ENCODE results near the gene CTTN.

CTTN gene

DNA sequence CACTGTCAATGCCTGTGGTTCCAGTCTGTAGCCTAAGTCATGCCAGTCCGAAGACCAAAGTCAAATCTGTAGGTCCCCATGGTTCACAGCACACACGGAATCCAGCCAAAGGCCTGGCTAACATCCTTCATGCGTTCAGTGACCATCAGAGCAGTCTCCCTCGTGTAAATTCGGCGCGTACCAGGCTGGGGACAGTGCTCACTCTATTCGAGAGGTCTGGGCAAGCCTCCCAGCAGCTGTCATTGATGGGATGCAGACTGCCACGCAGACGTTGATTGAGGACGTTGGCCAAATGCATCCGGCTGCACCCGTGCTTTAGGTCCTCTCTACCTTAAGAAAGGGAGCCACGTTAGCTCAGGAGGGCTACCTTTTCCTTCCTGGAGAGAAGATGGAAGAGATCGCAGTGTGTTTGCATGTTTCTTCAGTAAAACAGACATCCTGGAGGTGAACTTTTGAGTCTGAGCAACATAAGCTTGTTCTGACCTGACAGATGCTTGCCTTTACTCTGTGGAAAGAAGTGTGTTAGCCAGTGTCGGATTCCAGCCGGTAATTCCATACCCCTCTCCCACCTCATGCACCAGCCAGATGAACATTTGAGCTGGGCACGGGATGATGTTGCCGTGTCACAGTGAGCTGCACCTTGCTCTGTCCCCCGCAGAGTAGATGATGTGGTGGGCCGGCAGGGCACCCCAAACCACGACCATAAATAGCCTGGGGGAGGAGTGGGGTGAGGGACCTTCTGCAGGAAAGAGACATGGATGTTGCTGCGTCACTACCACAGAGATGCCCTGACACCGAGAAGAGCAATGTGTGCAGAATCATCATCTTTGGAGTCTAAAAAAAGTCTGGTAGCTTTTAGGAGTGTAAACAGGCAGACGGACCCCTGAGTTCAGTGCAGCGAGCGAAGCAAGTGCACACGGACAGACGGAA, 12.2 kb downstream of the CTTN start:
- no peak for DNase-seq

GRCh38 chr11:70411713-70412452, 13.6 kb downstream of the CTTN start:
- no peak for DNase-seq

GRCh38 chr11:70413151-70413550, 14.8 kb downstream of the CTTN start:
- DNase-seq: no peak

DNA sequence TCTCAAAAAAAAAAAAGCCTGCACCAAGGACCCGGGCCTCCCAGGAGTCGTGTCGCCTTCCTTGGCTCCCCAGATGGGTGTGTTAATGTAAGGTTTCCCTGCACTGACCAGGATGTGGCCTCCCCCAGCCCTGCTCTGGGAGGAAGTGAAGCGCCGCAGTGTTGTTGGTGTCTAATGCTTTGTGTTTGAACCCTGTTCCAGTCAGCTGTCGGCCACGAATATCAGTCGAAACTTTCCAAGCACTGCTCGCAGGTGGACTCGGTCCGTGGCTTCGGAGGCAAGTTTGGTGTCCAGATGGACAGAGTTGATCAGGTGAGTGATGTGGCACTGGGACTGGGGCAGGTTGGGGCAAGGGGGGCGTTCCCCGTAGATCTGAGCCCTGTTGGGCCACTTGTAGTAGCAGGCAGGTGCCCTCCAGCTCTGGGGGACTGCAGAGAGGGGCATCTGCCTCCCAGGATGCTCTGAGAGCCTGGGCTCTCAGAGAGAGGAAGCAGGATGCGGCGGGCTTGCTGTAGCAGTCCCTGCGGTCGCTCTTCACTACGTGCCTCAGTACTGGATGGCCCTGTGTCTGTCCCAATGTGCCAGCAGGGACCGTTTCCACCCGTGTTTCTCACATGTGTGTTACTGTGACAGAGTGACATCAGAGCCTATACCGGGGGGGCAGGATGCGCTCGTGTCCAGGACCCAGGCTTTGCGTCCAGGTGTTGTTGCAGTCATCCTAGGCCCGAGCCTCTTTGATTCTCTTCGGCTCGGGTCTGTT, 16.2 kb downstream of the CTTN start:
- DNase-seq: no peak

GRCh38 chr11:70415191-70415590, 16.9 kb downstream of the CTTN start:
- no peak for DNase-seq

- no peak for DNase-seq
These were observed 17.5 kb downstream of the CTTN start for GRCh38 chr11:70415642-70416395.

DNA sequence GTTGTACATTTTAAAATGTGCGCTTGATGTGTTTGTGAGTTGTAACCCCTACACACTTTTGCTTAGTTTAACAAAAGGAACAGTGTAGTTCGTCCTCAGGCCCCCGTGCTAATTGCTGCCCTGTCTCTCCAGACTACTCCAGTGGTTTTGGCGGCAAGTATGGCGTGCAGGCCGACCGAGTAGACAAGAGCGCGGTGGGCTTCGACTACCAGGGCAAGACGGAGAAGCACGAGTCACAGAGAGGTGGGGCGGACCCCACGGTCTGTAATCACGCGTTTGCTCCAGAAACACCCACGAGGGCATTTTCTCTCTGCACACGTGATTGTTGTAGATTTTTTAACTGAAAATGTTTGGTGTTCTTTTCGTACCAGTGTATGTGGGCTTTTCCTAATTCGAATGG, 18.6 kb downstream of the CTTN start:
- DNase-seq: no peak

- DNase-seq: no peak
These were observed 19.8 kb downstream of the CTTN start for GRCh38 chr11:70418130-70418529.

DNA sequence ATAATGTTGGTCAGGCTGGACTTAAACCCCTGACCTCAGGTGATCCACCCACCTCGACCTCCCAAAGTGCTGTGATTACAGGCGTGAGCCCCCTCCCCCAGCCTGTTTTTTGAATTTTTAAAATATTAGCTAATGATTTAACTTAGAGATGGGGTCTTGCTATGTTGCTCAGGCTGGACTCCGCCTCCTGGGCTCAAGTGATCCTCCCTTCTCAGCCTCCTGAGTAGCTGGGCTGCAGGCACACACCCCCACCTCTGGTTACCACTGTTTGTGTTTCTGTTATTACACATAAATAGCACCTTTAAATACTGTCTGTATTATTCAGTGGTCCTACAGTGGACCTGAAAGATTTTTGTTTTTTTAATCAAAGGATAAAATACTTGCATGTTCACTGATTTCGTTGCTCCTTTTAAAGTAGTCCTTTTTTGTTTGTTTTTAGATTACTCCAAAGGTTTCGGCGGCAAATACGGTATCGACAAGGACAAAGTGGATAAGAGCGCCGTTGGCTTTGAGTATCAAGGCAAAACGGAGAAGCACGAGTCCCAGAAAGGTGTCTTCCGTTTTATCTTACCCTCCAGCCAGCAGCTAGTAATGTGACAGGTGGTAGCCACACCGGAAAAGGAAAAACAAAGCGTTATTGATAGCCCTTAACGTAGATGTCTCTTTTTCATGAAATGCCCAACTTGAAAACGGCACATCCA, 21.1 kb downstream of the CTTN start:
- no peak for DNase-seq

- no peak for DNase-seq
These were observed 21.7 kb downstream of the CTTN start for GRCh38 chr11:70420008-70420464.

DNA sequence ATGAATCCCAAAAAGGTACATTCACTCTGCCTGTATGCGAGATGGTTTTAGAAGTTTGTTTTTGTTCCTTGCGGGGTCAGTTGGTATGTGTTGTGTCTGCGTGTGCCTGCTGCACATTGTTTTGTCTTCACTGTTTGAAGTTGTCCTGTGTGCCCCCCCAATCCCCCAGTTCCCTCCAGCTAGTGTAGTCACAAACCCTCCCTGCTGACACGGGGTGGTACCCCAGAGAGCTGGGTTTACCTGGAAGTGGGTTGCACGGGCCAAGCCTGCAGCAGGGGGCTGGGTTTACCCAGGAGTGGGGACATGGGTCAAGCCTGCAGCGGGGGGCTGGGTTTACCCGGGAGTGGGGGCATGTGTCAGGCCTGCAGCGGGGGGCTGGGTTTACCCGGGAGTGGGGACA, 22.2 kb downstream of the CTTN start:
- no peak for DNase-seq

DNA sequence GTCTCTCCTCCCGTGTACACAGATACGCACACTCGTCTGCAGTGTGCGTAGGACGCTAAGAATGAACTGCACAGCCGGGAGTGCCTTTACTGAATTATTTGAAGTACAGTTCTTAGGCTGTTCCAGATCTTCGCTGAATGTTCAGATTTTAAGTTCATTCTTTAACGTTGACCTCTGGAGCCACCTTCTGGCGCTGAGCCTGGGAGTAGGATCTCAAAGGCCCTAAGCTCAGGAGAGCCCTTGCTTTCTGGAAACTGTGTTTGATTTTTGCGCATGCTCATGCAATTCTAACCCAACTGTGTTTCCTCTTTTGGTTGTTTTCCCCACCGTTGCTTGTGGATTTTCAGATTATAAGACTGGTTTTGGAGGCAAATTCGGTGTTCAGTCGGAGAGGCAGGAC, 22.8 kb downstream of the CTTN start:
- no peak for DNase-seq

DNA sequence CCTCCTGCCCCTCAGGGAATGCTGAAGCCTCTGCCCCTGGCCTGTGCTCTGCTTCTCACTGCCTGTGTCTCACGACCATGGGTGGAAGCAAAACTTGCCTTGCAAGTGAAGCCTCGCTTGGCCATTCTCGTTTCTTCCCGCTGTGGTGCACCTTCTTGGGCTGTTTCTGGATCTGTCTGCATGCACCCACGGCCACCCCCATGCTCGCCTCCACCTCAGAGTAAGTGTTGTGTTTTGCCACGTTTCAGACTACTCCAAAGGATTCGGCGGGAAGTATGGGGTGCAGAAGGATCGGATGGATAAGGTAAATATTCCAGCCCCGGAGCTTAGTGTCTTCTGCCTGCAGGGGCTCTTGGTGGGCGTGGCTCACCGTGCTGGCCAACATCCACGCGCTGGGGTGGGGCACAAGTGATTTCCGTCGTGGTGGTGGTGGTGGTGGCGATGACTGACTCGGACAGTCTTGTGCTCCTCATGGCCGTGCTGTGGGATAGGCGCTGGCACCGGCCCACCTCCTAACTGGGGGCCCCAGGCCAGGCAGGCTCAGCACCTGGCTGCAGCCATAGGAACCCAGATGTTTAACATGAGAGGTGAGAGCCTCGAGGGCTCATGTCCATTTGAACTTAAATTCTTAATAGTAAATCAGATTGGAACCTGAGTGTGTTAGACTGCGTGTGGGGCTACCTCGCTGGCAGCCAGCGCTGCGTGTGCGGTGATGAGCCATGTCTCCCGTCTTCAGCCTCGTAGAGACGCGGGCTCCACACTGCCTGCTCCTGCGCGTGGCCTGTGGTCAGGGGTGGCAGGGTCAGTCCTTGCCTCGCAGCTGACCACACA, 24.6 kb downstream of the CTTN start:
- no peak for DNase-seq

DNA sequence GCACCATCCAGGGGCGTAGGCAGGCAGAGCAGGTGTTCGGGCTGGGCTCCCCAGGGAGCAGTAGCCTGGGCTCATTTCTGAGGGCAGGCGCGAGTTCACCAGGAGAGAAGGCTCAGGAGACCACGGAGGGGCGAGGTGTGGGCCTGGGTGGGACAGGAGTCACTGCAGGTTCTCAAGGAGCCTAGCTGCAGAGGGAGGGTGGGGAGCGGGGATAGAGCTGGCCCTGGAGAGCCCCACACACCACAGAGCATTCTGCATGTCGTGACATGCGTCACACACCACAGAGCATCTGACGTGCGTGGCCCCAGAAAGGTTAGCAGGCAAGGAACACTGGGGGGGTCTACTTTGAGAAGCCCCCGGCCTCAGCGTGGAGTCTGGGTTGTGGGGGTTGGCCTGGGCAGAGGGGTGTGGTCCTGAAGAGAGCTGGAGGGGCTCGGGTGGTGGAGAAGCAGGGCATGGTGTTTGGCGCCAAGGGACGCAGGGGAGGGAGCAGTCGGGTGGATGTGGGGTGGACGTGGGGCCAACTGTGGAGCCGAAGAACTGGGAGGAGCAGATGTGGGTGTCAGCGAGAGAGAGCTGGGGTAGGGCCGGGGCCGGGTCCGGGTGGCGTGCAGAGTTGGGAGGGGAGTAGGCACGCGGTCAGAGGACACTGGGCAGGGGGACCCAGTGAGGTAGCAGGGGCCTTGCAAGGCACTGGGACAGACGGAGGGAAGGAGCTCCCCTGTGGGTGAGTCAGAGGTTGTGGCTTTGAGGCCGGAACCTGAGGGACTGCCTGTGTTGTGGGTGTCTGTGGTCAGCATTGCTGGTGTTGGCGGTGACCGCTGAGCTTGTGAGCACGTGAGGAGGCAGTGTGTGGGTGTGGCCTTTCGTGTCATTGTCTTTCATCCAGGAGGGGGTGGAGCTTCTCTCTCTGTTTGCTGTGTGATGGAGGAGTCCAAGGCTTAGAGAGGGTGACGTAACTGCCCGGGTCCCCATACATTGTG, 25.5 kb downstream of the CTTN start:
- no peak for DNase-seq

GRCh38 chr11:70424765-70425344, 26.5 kb downstream of the CTTN start:
- DNase-seq: no peak

- DNase-seq: no peak
These were observed 29.1 kb downstream of the CTTN start for GRCh38 chr11:70427436-70427835.

DNA sequence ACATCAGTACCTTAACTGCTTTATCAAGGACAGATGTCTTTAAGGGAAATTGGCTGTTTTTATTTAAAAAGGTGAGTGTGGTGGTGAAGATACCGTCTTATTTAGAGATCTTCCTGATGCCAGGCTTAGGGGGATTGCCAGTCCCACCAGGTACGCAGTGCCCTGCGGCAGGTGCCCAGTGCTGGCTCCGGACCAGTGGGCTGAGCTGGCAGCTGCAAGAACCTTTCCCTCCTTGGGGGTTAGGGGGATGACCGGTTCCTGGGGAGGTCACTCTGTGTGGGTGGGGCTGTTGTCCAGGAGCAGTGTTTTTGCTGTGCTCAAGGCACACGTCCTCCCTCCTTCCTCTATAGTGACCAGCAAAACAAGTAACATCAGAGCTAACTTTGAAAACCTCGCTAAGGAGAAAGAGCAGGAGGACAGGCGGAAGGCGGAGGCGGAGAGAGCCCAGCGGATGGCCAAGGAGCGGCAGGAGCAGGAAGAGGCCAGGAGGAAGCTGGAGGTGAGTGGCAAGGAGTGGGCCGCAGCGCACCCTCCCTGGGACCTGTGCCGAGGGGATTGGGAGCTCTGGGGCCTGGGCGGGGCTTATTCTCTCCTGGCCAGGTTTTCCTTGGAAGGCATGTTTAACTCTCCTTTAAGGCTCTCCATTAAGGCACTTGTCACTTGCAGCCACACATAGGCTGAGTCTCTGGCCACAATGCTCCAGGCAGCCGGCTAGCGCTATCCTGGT, 30.5 kb downstream of the CTTN start:
- DNase-seq: no peak

- no peak for DNase-seq
These were observed 31.0 kb downstream of the CTTN start for GRCh38 chr11:70429428-70429705.

Data from NCI-H1092 treated with DMSO at 0.1 percent for 48 hours (cell line).